Measurements from ENCODE around the gene CCDC187. TPM values are rescaled to one million over a fixed set of nuclear protein-coding genes. Genes with fewer than 3 reads are reported as not detected.

CCDC187 gene
- total RNA-seq, 1 donor from 2014 or later = not detected

DNA sequence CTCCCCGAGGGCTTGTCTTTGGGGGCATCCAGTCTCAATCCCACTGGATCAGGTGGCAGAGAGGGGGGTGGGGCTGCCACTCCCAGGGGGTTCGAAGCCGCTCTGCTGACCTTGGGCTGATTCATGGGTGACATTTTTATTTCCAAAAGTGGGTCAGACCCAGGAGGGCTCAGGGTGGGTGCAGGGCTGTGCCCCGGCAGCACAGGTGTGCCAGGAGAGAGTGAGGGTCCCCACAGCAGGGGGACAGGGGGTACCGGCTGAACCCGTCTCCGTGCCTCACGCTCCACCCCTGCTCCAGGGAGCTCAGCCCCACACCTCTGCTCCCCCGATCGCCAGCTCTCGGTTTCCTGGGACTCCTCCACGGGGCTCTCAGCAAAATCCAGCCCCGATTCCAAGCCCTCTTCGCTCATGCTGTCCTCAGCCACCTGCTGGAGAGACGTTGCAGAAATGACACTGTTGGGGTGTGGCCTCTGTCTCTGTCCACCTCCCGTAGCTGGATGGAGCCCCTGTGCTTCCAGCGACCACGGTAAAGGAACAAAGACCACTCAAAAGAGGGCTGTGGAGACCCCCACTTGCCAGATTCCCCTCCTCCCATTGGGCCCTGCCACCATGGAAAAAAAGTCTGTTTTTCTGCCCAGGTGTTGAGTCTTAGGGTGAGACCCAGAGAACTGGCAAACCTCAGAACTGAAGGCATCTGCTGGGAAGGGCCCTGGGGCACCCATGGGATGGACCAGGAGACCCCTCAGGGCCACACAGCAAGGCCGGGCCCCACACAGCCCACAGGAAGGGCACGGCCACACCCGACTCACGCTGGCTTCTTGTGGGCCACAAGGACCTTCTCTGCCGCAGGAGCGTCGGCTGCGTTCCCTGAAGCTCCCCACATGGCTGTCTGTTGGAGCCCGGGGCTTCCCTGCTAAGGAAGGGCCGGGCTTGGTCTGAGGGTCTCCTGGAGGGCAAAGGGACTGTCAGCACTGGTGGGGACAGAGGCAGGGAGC, 47.7 kb downstream of the CCDC187 start:
- intact Hi-C loops (cut with micrococcal nuclease) = no loop called here

DNA sequence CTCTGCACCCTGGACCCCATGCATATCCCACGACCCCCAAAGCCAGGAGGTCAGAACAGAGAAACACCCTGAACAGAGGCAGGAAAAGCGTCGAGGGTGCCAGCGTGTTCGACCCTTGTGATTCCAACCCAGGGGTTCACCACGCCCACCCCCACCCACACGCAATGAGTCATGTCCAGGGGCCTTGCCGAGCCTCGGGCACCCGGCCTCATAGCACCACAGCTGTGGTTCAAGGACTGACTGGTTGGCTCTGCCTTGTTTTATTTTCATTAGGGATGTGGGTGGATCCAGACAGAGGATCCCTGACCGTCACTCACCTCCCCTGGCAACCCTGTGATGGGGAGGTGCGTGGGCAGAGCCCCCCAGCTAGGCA, 48.7 kb downstream of the CCDC187 start:
- intact Hi-C loops (cut with micrococcal nuclease) = no loop called here

DNA sequence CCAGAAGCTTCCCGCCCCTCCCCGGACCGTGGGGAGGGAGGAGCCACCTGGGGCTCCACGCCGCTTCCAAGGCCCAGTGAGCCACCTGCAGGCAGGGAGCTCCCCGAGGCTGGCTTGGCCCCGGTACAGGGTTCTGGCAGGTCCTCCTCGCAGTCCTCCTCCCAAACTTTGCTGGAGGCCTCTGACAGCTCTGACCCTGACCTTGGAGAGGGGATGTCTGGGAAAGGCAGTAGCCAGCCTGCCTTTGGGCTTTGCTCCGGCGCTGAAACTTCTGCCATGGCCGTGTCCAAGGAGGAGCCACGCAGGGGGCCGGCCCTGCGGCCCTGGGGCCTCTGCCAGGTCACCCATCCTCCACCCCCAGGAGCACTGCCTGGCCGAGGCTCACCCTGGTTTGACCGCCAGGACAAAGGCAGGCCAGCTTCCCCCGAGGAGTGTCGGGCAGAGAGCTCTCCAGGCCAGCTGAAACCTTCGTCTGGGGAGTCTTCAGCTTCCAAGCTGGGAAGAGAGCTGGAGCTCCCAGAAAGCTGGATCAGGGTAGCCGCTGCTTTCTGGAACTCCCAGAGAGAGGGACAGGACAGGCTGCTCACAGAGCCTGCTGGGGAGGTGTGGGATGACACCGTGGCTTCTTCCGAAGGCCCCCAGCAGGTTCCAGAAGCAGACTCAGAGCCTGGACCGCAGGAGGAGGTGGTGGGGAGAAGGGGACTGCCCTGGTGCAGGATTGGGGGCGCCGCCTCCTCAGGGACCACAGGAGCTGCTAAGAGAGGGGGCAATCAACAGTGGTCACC, 49.3 kb downstream of the CCDC187 start:
- intact Hi-C loops (cut with micrococcal nuclease) = no loop called here

DNA sequence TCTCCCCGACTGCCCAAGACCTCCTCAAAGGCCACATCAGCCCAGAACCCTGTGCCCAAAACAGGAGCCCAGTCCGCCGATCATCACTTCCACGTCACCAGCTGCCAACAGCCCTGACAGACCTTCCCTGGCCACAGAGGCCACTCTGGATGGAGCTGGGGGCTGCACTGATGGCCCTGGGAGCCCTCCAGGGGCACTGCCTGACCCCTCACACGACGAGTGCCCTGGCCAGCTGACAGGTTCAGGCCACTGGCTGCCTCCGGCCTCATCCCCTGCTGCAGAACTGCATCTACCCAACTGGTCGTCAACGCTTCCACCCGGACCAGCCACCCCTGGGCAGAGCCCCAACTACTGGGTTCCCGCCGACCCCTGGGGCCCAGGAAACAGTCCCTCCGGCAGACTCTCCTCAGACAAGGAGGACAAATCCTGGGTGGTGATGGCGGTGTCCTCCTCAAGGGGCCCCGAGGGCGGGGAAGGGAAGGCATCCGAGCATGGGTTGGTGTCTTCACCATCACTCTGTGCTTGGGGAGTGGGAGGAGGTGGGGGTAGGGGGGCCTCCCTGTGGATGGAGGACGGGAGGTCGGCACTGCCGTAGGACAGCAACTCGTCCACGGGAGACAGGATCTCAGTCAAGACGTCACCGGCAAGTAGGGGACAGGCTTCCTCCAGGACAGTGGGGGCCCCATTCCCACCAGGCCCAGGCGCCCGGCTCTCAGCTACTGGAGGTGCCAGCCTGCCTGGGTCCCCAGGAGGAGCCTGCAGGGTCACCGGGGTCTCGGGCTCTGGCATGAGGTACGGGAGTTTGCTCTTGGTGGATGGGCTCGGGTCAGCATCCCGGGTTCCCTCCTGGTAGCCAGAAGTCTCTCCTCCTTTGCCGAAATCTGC, 50.4 kb downstream of the CCDC187 start:
- intact Hi-C loops (cut with micrococcal nuclease) = no loop called here

DNA sequence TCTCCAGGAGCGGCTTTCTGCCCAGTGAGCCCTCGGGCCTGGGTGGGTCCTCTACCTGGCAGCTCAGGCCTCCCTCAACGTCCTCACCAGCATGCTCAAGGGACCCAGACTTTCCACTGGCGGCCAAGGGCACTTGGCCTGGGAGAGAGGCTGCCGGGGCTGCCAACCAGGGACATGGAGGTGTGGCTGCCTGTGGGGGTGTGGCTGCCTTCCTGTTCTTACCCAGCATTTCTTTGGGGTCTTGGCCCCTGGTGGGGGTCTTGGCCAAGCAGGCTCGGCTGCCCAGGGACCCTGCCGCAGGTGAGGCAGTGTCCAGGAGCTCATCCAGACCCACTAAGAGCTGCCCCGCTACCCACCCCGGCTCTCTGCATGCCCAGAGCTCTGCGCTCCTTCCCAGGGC, 51.0 kb downstream of the CCDC187 start:
- intact Hi-C loops (cut with micrococcal nuclease) = no loop called here

DNA sequence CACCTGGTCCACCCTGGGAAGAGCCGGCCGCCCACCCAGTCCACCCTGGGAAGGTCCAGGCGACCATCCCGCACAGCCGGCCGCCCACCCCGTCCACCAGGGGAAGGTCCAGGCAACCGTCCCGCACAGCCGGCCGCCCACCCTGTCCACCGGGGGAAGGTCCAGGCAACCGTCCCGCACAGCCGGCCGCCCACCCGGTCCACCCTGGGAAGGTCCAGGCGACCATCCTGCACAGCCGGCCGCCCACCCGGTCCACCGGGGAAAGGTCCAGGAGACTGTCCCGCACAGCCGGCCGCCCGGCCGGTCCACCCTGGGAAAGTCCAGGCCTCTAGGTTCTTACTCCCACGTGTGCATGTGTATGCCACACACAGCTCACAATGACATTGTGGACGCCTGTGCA, 51.6 kb downstream of the CCDC187 start:
- intact Hi-C loops (cut with micrococcal nuclease) = no loop called here

DNA sequence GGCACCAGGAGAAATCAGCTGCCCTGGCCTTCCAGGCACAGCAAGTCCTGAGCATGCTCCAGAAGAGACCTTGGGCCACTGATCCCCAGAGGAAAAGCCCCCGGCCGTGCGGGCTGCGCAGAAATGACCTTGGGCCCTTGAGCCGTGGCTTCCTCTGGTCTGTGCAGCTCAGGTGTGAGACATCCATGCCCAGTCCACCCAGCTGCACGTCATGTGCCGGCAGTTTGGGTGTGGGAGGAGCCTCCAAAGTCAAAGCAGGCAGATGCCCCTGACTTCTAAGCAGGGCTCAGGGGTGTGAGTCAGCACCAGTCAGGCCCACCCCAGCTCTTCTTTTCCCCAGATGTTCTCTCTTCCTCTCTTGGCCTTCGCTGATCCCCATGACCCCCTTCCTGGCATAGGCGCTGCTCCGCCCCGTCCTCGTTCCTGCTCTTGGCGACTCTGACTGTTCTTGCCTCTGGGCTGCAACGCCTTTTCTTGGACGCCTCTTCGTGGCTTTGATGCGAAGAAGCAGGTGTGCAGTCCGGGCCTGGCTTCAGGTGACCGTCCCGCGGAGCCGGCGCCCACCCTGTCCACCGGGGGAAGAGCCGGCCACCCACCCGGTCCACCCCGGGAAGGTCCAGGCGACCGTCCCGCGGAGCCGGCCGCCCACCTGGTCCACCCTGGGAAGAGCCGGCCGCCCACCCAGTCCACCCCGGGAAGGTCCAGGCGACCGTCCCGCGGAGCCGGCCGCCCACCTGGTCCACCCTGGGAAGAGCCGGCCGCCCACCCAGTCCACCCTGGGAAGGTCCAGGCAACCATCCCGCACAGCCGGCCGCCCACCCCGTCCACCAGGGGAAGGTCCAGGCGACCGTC, 52.4 kb downstream of the CCDC187 start:
- intact Hi-C loops (cut with micrococcal nuclease) = no loop called here

DNA sequence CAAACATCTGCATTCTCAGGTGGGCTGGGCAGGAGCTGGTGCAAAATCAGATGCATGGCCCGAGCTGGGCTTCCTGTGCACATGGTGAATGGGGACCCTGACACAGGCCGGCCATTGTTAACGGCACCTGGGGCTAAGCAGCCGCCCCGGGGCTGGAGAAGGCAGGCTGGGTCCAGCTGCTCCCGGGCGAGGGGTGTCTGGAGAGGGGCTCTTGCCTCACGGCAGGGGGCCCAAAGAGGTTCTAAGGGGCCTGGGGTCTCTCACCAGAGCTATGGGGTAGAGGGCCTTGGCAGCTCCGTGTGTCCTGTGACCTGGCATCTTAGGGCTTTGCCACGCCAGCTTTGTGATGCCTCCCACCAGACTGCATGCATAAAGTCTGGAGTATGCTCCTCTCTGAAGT, 53.2 kb downstream of the CCDC187 start:
- intact Hi-C loops (cut with micrococcal nuclease) = no loop called here

DNA sequence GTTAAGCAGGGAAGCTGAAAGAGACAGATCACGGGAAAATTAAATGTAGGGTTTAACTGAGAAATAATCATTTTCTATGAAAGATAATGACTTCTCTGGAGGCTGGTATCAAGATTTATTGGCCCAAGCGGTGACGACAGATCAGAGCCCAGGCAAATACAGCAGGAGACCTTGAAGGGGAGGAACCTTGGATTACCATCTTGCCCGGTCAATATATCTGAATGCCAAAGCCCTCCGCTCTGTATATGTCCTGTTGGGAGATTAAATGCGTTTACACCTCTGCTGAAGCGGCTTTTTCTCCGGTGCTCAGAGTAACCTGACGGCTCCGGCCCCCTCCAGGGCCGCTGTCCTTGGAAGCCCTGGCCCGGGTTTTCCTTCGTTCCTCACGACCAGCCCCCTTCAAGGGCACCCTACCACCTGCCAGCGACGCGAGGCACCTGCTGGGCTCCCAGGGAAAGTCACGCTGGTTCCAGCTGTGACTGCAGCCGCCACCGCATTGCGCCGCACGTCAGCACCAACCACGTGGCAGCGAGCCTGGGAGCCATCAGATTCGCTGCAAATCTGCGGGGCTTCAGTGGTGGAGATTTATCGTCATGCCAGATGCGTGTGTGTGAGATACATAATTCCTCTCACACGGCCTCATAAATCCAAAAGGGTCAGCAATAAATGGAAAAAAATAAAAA, 53.9 kb downstream of the CCDC187 start:
- intact Hi-C loops (cut with micrococcal nuclease) = loop anchor here (10.0 kb wide), 2 partner anchors 345 to 1175 kb away; partner anchors contain the start of genes CAMSAP1, EXD3 and NOXA1

DNA sequence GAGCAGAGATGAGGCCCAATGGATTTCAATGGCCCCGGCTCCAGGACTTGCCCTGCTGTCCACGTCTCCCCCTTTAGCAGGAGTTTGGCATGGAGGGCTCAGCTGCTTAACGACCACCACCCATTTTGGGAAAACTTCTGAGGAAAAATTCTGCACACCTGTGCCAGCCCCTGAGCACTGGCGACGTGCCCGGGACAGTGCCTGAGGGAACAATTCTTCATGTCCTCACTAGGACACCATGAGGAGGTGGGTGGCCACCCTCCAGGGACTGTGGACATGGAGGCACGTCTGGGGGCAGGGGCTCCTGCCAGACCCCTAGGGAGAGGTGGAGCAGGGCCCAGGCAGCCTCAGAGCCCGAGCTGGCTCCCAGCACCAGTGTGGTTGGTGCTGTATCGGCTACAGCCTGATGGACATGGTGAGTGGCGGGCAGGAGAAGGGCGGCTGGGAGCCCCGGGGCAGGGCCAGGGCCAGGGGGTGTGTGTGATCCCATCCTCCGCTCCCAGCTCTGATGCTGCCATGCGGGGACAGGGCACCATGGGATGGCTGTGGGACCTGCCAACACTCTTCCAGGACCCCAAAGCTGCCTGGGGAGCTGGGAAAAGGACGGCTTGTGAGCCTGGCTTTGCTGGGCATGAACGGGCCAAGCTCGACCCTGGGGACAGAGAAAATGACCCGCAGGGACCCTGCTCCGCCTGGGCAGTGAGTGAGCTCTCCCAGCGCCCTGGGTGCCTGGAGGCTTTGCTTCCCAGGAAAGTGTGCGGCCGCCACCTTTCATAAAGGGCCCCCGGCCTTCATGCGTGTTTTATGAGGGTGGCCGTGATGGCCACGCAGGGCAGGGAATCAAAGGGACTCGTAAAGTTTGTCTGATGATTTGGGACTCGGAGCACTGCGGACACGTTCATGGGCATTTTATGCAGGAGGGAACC, 54.7 kb downstream of the CCDC187 start:
- intact Hi-C loops (cut with micrococcal nuclease) = loop anchor here (10.0 kb wide), 2 partner anchors 344 to 1176 kb away; partner anchors contain the start of genes CAMSAP1, EXD3 and NOXA1

DNA sequence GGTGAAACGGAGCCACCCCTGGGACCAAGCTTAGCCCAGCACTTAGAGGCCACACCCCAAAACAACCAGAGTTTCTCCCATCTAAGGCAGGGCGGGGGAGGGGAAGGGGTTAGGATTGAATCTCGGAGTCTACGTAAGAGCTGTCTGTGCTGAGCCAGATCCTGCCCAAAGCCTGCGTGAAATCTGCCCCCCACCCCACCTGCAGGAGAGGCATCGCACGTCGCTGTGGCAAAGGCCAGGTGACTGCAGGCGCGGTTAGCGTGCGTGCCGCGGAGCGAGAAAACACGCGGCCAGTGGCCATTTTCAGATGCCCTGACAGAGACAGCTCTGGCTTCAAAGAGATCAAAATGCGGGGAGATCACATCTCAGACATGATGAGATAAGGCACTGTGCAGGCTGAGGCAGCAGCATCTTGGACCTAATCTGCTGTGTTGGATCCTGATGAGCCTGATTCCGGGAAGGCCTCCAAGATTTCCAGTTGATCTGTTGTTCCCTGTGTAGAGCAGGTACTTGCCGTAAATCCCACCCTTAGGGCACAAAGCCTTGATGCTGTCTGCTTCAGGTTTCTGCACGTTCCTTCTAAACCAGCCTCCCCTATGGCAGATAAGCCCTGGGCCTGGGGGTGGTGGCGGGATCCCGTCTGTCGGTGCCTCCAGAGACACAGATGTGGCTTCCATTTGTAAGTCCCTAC, 55.8 kb downstream of the CCDC187 start:
- intact Hi-C loops (cut with micrococcal nuclease) = loop anchor here (10.0 kb wide), 2 partner anchors 343 to 1177 kb away; partner anchors contain the start of genes CAMSAP1, EXD3 and NOXA1

DNA sequence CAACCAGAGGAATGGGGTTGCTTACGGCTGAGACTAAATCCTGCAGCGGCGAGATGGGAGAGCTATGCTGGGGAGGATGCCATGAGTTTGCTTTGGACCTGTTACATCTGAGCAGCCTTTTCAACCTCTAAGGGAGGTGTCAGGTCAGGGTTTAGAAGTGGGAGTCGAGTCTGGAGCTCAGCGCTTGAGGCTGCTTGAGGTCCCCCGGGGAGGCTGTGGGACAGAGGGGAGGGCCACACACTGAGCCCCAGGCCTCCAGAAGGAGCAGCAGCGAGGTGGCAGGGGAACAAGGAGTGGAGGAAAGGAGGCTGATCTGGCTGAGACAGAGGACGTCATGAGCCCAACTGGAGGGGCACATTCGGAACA, 56.4 kb downstream of the CCDC187 start:
- intact Hi-C loops (cut with micrococcal nuclease) = loop anchor here (10.0 kb wide), 2 partner anchors 343 to 1177 kb away; partner anchors contain the start of genes CAMSAP1, EXD3 and NOXA1

DNA sequence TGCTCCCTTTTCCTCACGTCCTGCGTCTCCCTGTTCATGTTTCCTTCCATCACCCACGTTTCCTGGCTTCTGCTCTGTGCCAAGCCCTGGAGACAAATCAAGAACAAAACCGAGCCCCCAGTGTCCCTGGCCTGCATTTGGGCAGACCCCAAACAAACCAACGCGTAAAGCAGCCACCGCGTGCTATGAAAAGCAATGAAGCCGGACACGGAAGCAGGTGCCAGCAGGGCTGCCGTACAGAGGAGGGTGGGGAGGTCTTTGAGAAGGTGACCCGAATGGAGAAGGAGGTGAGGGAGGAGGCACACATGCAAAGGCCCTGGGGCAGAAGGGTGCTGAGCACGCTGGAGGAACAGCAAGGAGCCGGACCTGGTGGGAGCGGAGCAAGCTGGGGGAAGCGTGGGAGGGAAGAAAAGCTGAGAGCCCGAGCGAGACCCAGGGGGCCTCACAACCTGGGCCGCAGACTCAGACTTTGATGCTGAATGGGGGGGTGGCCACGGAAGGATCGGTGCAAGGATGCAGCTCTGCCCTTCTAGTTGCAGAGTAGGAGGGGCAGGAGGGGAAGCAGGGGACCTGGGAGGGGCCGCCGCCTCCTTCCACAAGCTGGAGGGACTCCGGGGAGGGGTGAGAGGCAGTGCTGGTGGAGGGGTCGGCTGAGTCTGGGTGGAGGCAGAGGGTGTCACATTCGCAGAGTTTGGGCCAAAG, 56.9 kb downstream of the CCDC187 start:
- intact Hi-C loops (cut with micrococcal nuclease) = loop anchor here (10.0 kb wide), 2 partner anchors 342 to 1178 kb away; partner anchors contain the start of genes CAMSAP1, EXD3 and NOXA1

DNA sequence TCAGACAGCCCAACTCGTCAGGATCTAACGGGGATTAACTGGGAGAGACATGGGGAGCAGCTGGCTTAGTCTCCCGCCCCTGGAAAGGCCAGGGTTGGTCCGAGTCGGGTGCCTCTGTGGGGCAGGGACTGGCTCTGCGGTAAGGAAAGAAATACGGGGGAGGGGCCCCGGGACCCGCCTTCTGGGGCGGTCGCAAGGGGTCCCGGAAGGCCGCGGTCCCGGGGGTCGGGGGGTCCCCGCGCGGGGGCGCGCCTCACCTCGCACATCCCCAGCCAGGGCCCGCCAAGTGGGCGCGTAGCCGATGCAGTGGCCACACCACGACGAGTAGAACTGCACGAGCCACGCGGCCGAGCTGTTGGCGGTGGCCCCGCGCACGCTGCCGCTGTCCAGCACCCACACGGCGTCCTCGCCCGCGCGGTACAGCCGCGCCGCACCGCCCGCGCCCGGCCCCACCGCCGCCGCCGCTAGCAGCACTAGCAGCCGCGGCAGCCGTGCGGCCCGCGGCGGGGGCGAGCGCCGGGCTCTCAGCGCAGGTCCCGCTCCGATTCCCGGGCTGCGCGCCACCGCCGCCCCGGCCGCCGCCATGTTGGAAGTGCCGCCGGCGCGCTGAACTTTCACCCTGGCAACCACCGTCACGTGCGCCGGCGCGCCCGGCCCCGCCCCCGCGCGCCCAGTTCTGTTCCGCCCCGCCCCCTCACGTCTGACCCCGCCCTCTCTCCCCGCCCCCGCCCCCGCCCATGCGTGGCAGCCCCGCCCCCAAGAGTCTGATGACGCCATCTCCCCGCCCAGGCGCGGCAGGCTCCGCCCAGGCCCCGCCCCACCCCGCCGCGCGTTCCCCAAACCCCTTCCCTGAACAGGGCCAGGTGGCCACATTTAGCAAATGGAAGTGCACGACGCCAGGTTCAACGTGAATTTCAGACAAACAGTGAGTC, 58.4 kb downstream of the CCDC187 start, which contains the start of gene QSOX2:
Gene QSOX2, minus strand, starts transcription at position 594 of the 932 bp plus-strand sequence. Its CDS starts 9 bp downstream, at position 585.
- intact Hi-C loops (cut with micrococcal nuclease) = loop anchor here (1.0 to 10.0 kb wide), 7 partner anchors 13 to 1179 kb away; partner anchors contain the start of genes CAMSAP1, DNLZ, EXD3 and NOXA1

DNA sequence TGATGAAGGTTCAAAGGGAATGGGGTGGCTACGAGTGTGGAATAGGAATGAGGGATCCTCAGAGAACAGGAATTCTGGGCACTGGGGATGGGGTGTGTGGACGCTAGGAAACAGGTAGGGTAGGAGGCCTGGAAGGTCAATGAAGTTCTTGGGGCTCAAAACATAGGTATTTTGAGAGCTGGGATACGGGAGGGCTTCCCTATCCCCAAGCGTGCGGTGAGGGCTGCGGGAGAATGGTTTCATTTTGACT, 59.0 kb downstream of the CCDC187 start:
- intact Hi-C loops (cut with micrococcal nuclease) = loop anchor here (1.0 to 10.0 kb wide), 7 partner anchors 13 to 1180 kb away; partner anchors contain the start of genes CAMSAP1, DNLZ, EXD3 and NOXA1

All from T-helper 2 cell treated with Interferon-gamma antibody and Interleukin-4, amounts not matched to agents 100 ng/mL and 5 ng/mL, for 36 hours (primary cell).